Endothelial cell of umbilical vein (primary cell): ENCODE measurements around the gene IER3. TPM values are rescaled to one million over a fixed set of nuclear protein-coding genes. Genes with fewer than 3 reads are reported as not detected.
A peak's percentile ranks its signal among the peaks of the same experiment; 100 is the strongest.

Source experiments
- BruUV-seq: library from RNA; stranded (reverse); fragments of 400-500 nt; replicated peaks from 2 replicates; lab custom pipeline; 2021; lab: Mats Ljungman, UMichigan
- CTCF ChIA-PET: fragments of 300-600, 350-600 bp; sonication (Branson Sonifier 250); formaldehyde crosslinking; loops from one replicate; lab custom pipeline; 2021; ENCODE audit warnings: antibody characterized with exemption, inconsistent platforms; lab: Charles Lee
- POLR2A ChIA-PET: fragments of 300-600, 350-600 bp; sonication (Branson Sonifier 250); formaldehyde crosslinking; loops from one replicate; lab custom pipeline; 2021; ENCODE audit warnings: antibody characterized with exemption, inconsistent platforms; lab: Charles Lee
- DNase-seq: peaks from one replicate; pipeline ENCODE4 v3.0.0-alpha.2; 2011; ENCODE audit warnings: low read depth, low spot score
- FAIRE-seq: peaks from 2 replicates; lab custom pipeline; 2011; peaks lifted over from hg19 to GRCh38; lab: Jason Lieb, UNC
- H2AFZ ChIP-seq: 2 replicates; pipeline ENCODE4 v1.6.0; 2012; ENCODE audit warnings: low read depth, low read length, control low read depth, inconsistent platforms
- H3K27ac ChIP-seq: 2 replicates; pipeline ENCODE4 v1.5.1; 2011; ENCODE audit warnings: low read depth, mild to moderate bottlenecking, control low read depth, low read length, moderate library complexity; ENCODE audit not compliant: insufficient read depth
- H3K27me3 ChIP-seq, 2 experiments: 2 replicates each; pipeline versions ENCODE4 v1.6.0 to v1.6.1; 2011; ENCODE audit warnings: low read length in 2 of 2, mixed read lengths in 1 of 2; ENCODE audit not compliant: control insufficient read depth in 2 of 2, insufficient read depth in 2 of 2
- H3K36me3 ChIP-seq, 2 experiments: 2 replicates in 1 of 2; 3 replicates in 1 of 2; pipeline ENCODE4 v1.5.1; 2011; ENCODE audit warnings: low read length in 2 of 2, mild to moderate bottlenecking in 1 of 2, moderate library complexity in 1 of 2; ENCODE audit not compliant: control insufficient read depth in 2 of 2, insufficient read depth in 2 of 2; ENCODE audit errors: extremely low read depth in 1 of 2
- H3K4me1 ChIP-seq: 3 replicates; pipeline ENCODE4 v1.5.1; 2011; ENCODE audit warnings: mild to moderate bottlenecking, low read length; ENCODE audit not compliant: control insufficient read depth, insufficient read depth; ENCODE audit errors: extremely low read depth
- H3K4me2 ChIP-seq: 2 replicates; pipeline ENCODE4 v1.6.1; 2011; ENCODE audit warnings: low read length, control low read depth, mixed read lengths; ENCODE audit not compliant: insufficient read depth
- H3K4me3 ChIP-seq, 3 experiments: fragments of 200-600 bp in 1 of 3; sonication (generic), shearing (Covaris generic) in 1 of 3; replicated peaks in 1 of 3; 2 replicates each; pipeline ENCODE4 v1.5.1; 2011 to 2016; ENCODE audit warnings: control low read depth in 3 of 3, low read length in 3 of 3, mild to moderate bottlenecking in 2 of 3, inconsistent platforms in 1 of 3, low read depth in 1 of 3, moderate library complexity in 1 of 3; ENCODE audit not compliant: insufficient read depth in 1 of 3
- H3K79me2 ChIP-seq: 2 replicates; pipeline ENCODE4 v1.6.0; 2012; ENCODE audit warnings: low read length, inconsistent platforms; ENCODE audit not compliant: control insufficient read depth, insufficient read depth
- H3K9ac ChIP-seq: replicated peaks from 2 replicates; pipeline ENCODE3; 2011; ENCODE audit warnings: low read length, control low read depth; ENCODE audit not compliant: insufficient read depth; ENCODE audit errors: extremely low read depth
- H3K9me1 ChIP-seq: replicated peaks from 3 replicates; pipeline ENCODE4 v1.6.0; 2011; ENCODE audit warnings: mild to moderate bottlenecking, low read length; ENCODE audit not compliant: control insufficient read depth, insufficient read depth; ENCODE audit errors: extremely low read depth
- H3K9me3 ChIP-seq: replicated peaks from 2 replicates; pipeline ENCODE4 v1.5.1; 2012; ENCODE audit warnings: low read length, inconsistent platforms; ENCODE audit not compliant: control insufficient read depth, insufficient read depth
- H4K20me1 ChIP-seq: replicated peaks from 2 replicates; pipeline ENCODE3; 2011; ENCODE audit warnings: mild to moderate bottlenecking, low read length; ENCODE audit not compliant: control insufficient read depth, insufficient read depth; ENCODE audit errors: extremely low read depth
- EZH2 ChIP-seq: IDR thresholded peaks from 2 replicates; pipeline ENCODE4 v1.6.1; 2012; ENCODE audit warnings: borderline replicate concordance, low read depth, mild to moderate bottlenecking, moderate library complexity, low read length, inconsistent platforms; ENCODE audit not compliant: severe bottlenecking
- FOS ChIP-seq: IDR thresholded peaks from 2 replicates; pipeline ENCODE4 v1.6.1; 2011; ENCODE audit warnings: mild to moderate bottlenecking, low read length, moderate library complexity, borderline replicate concordance; ENCODE audit not compliant: insufficient read depth
- GATA2 ChIP-seq: IDR thresholded peaks from 2 replicates; pipeline ENCODE4 v1.7.0; 2011; ENCODE audit warnings: low read depth, mild to moderate bottlenecking, moderate library complexity, mixed read lengths, low read length; ENCODE audit not compliant: insufficient read length, insufficient read depth
- JUN ChIP-seq: IDR thresholded peaks from 2 replicates; pipeline ENCODE4 v1.6.1; 2011; ENCODE audit warnings: borderline replicate concordance, low read depth; ENCODE audit not compliant: insufficient read length, insufficient read depth
- MYC ChIP-seq: IDR thresholded peaks from one replicate; pipeline ENCODE4 v1.6.1; 2011; ENCODE audit warnings: mild to moderate bottlenecking, low read depth, low read length
- POLR2AphosphoS5 ChIP-seq: IDR thresholded peaks from 2 replicates; pipeline ENCODE4 v1.6.1; 2012; ENCODE audit warnings: low read depth, mild to moderate bottlenecking, control low read depth, low read length, moderate library complexity; ENCODE audit not compliant: insufficient read depth
- dilution Hi-C: fragments of 300-500 bp; cut with MboI; formaldehyde crosslinking; loops from one replicate; pipeline ENCODE4 v1.15.0; 2019; ENCODE audit warnings: low sequenced_read_pairs; ENCODE audit not compliant: extremely low pct_ligation_motif_present
- intact Hi-C: fragments of 100-400 bp; cut with micrococcal nuclease; formaldehyde crosslinking; loops from one replicate; pipeline ENCODE4 v1.10.0; 2022
- polyA plus RNA-seq, 4 experiments: library from polyadenylated mRNA; depleted of rRNA in 3 of 4; stranded (reverse) in 3 of 4; unstranded in 1 of 4; fragments of >200 nt; gene quantifications; 2 replicates each; pipeline versions ENCODE4 v1.2.1 to v1.2.3, GENCODE V29; 2011 to 2012; ENCODE audit warnings: missing spikeins in 1 of 4
- total RNA-seq: library from RNA; stranded (reverse); gene quantifications from 2 replicates; pipeline ENCODE4 v1.2.3, GENCODE V29; 2021
- TF ChIP-seq, protein P1 (sequence below), 2 donors: IDR thresholded peaks; 1 replicate in 1 of 2; 2 replicates in 1 of 2; pipeline ENCODE4 v1.5.1; 2011; ENCODE audit warnings: low read length in 2 of 2, mild to moderate bottlenecking in 2 of 2, moderate library complexity in 2 of 2, control low read depth in 1 of 2, inconsistent platforms in 1 of 2, low read depth in 1 of 2; ENCODE audit not compliant: insufficient read depth in 1 of 2; ENCODE audit errors: extremely low read depth in 1 of 2
- TF ChIP-seq, protein P2 (sequence below): IDR thresholded peaks from 2 replicates; pipeline ENCODE4 v1.6.1; 2011; ENCODE audit not compliant: insufficient read depth, insufficient read length

IER3 gene
- total and polyA plus RNA-seq, 2 donors (not counting 3 experiments of a cell fraction or from before 2014, with no cell fraction given), result 170 to 468 TPM

DNA sequence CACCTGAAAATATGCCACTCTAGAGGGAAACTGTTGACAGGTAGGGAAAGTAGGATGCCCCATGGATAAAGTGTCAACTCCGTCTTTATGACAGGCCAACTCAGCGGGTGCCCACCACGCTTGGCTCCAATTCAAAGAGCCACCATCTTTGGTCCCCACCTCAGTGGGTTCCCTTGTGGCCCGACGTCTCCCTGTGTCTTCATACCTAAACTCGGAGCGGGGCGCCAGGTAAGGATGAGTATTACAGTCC, 27.5 kb downstream of the IER3 start:
- Histone ChIP-seq H3K27me3 (no peaks in the 10 kb centered on the region), H3K9me3 (no peaks in the 10 kb centered on the region), H4K20me1 (no peaks in the 10 kb centered on the region), H2AFZ (peak overlapping the region; percentile 47), H3K4me1 (peaks cover 23% of the 10 kb centered on the region), H3K4me2 (peak overlapping the region; percentile 92), H3K27ac (peak overlapping the region; percentile 78), H3K79me2 (peaks cover 30% of the 10 kb centered on the region), H3K9me1 (no peaks in the 10 kb centered on the region), H3K9ac (peak overlapping the region; percentile 72), H3K4me3 (peak overlapping the region; percentile 7 to 80 (median 72)), H3K36me3 (peaks cover 0 to 12% of the 10 kb centered on the region in 2 experiments)
- TF ChIP-seq, protein P1, sequence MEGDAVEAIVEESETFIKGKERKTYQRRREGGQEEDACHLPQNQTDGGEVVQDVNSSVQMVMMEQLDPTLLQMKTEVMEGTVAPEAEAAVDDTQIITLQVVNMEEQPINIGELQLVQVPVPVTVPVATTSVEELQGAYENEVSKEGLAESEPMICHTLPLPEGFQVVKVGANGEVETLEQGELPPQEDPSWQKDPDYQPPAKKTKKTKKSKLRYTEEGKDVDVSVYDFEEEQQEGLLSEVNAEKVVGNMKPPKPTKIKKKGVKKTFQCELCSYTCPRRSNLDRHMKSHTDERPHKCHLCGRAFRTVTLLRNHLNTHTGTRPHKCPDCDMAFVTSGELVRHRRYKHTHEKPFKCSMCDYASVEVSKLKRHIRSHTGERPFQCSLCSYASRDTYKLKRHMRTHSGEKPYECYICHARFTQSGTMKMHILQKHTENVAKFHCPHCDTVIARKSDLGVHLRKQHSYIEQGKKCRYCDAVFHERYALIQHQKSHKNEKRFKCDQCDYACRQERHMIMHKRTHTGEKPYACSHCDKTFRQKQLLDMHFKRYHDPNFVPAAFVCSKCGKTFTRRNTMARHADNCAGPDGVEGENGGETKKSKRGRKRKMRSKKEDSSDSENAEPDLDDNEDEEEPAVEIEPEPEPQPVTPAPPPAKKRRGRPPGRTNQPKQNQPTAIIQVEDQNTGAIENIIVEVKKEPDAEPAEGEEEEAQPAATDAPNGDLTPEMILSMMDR (IDR thresholded peaks at IDR 0.05; ENCODE audit: extremely low read depth in 1 of 2, insufficient read depth in 1 of 2, low read depth in 1 of 2, low read length in 2 of 2), result no peak
- TF ChIP-seq EZH2 (no peak), MYC (no peak), GATA2 (no peak), FOS (no peak), JUN (no peak), POLR2AphosphoS5 (no peak)
- TF ChIP-seq, protein P2, sequence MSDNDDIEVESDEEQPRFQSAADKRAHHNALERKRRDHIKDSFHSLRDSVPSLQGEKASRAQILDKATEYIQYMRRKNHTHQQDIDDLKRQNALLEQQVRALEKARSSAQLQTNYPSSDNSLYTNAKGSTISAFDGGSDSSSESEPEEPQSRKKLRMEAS, result no peak
- TSS peak; percentile 57 for BruUV-seq
- ChIA-PET CTCF (interaction anchor here (0.7 to 1.8 kb wide), 14 partner anchors 10 to 371 kb away, joined by 3 to 29 read pairs (median 6); partner anchors contain the start of gene NRM), POLR2A (interaction anchor here (0.8 to 2.9 kb wide), 7 partner anchors 13 to 102 kb away, joined by 3 to 18 read pairs (median 6); partner anchors contain the start of gene NRM)
- intact Hi-C loops (loop anchor here (1.0 kb wide), 3 partner anchors 30 to 100 kb away; partner anchors contain the start of genes MRPS18B and PPP1R10), dilution Hi-C loops (no loop called here)
- DNase-seq (no peak), FAIRE-seq (no peak)
